Dermis microvascular lymphatic vessel endothelial cell (primary cell): ENCODE results near the gene TXK. TPM values are rescaled to one million over a fixed set of nuclear protein-coding genes. Genes with fewer than 3 reads are reported as not detected.

Source experiments
- DNase-seq, 2 donors: peaks; one replicate each; pipeline versions ENCODE4 v3.0.0 to v3.0.0-alpha.2; 2010; ENCODE audit warnings: low read depth in 2 of 2
- total RNA-seq: library from RNA; depleted of rRNA; stranded (reverse); fragments of >200 nt; gene quantifications from 2 replicates; pipeline ENCODE4 v1.2.1, GENCODE V29; 2014

The TXK gene
- total RNA-seq, 1 donor from 2014 or later: under 0.01 TPM

GRCh38 chr4:48103483-48104139, 30.4 kb downstream of the TXK start:
- DNase-seq: no peak

GRCh38 chr4:48102303-48102702, 31.7 kb downstream of the TXK start:
- no peak for DNase-seq

- no peak for DNase-seq
These were observed 33.8 kb downstream of the TXK start for GRCh38 chr4:48100256-48100655.

- no peak for DNase-seq
These were observed 38.6 kb downstream of the TXK start for GRCh38 chr4:48095441-48095840.

GRCh38 chr4:48093991-48094416, 40.0 kb downstream of the TXK start:
- DNase-seq: peak in 1 of 2 donors; percentile 79

GRCh38 chr4:48090621-48091020, 43.4 kb downstream of the TXK start:
- DNase-seq: no peak

GRCh38 chr4:48085821-48086589, 48.0 kb downstream of the TXK start:
- no peak for DNase-seq

- DNase-seq: no peak
These were observed 51.1 kb downstream of the TXK start for GRCh38 chr4:48082956-48083355.

- DNase-seq: no peak
These were observed 52.9 kb downstream of the TXK start for GRCh38 chr4:48081196-48081595.

- peak in 1 of 2 donors; percentile 40 for DNase-seq
These were observed 54.1 kb downstream of the TXK start for GRCh38 chr4:48079972-48080391.

GRCh38 chr4:48078862-48079655, 55.0 kb downstream of the TXK start:
- DNase-seq: no peak

- no peak for DNase-seq
These were observed 55.6 kb downstream of the TXK start for GRCh38 chr4:48078425-48078824.

- DNase-seq: no peak
These were observed 59.4 kb downstream of the TXK start for GRCh38 chr4:48074657-48075056.

GRCh38 chr4:48073567-48074103, 60.4 kb downstream of the TXK start:
- DNase-seq: no peak

- DNase-seq: no peak
These were observed 62.9 kb downstream of the TXK start for GRCh38 chr4:48071191-48071590.

- no peak for DNase-seq
These were observed 65.0 kb downstream of the TXK start for GRCh38 chr4:48069026-48069425.

- no peak for DNase-seq
These were observed 65.9 kb downstream of the TXK start for GRCh38 chr4:48068182-48068581.

- DNase-seq: no peak
These were observed 66.5 kb downstream of the TXK start for GRCh38 chr4:48067536-48067935.

GRCh38 chr4:48065587-48066052, 68.4 kb downstream of the TXK start:
- no peak for DNase-seq

GRCh38 chr4:48064349-48064748, 69.7 kb downstream of the TXK start:
- DNase-seq: no peak

- DNase-seq: no peak
These were observed 75.2 kb downstream of the TXK start for GRCh38 chr4:48058617-48059530.
